Umbilical cord (tissue), 2 donors: Measurements from ENCODE around the gene PRL. TPM values are rescaled to one million over a fixed set of nuclear protein-coding genes. Genes with fewer than 3 reads are reported as not detected.

Experiments used
- DNase-seq: peaks from one replicate; pipeline ENCODE4 v3.0.0-alpha.2; 2015; ENCODE audit warnings: low spot score
- total RNA-seq: library from RNA; depleted of rRNA; stranded (reverse); fragments of >200 nt; gene quantifications from one replicate; pipeline ENCODE4 v1.2.3, GENCODE V29; 2014; ENCODE audit warnings: low replicate concordance; ENCODE audit not compliant: insufficient read depth

PRL gene
- total RNA-seq, 1 donor from 2014 or later: 0.48 TPM

DNA sequence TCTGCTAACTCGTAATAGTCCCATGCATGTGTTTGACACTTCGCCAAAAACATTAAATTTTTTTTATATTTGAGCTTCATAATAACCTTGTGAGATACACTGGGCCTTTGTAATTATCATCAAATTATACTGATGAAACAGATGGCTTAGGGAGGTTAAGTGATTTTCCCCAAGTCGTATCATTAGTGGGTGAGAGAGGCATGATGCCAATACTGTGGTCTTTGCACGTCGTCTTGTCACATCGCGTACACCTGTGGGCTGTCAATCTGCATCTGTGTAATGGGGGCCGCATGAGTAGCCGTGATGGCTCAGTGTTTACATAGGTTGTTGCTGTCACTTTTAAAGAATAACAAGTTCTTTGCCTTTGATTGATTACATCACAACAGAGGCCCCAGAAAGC is 1.7 kb downstream of the PRL start:
- no peak for DNase-seq

DNA sequence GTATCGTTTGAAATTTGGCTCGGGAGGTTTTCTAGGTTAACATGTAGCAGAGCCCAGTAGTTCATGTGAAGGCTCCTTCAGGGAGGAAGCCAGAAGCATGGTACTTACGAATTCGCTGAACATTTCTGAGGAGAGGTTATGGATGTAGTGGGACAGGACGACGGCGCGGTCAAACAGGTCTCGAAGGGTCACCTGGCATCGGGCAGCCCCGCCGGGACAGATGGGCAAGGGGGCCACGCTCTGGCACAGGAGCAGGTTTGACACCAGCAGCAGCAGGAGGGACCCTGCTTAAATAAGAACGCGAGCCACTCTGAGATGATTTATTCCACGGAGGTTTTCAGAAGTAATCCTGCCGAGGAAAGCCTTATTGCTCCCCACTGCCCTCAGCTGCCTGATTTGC is 2.5 kb downstream of the PRL start:
- DNase-seq: no peak

DNA sequence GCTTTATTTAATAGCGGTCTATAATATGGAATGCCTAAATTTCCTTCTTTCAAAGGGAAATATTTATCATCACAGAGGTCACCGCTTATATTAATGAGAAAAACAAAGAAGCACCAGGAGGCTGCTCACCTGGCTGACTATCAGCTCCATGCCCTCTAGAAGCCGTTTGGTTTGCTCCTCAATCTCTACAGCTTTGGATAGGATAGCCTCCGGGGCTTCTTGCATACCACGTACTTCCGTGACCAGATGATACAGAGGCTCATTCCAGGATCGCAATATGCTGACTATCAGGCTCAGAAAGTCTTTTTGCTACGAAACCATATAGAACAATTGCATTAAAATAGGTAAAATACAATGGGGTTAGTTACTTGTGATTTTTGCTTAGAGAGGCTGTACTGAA is 6.8 kb downstream of the PRL start:
- DNase-seq: no peak

- DNase-seq: no peak
These were observed 8.1 kb downstream of the PRL start for GRCh38 chr6:22288721-22289120.

DNA sequence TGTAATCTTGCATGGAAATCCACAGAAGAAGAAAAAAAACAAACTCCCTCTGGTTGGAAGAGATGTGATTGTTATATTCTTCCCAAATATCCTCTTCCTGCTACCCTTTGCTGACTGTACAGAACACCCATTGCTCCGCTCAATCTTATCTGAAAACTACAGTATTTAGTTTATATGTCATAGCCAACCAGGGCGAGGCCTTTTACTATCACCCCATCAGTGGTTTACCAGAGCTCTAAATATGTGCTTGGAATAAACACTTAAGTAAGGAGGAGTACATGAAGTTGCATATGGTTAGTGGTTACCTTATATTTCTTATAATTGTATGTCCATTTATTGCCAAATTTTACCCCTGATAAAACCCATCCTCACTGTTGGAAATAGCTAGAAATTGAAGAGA is 12.2 kb downstream of the PRL start:
- DNase-seq: no peak

DNA sequence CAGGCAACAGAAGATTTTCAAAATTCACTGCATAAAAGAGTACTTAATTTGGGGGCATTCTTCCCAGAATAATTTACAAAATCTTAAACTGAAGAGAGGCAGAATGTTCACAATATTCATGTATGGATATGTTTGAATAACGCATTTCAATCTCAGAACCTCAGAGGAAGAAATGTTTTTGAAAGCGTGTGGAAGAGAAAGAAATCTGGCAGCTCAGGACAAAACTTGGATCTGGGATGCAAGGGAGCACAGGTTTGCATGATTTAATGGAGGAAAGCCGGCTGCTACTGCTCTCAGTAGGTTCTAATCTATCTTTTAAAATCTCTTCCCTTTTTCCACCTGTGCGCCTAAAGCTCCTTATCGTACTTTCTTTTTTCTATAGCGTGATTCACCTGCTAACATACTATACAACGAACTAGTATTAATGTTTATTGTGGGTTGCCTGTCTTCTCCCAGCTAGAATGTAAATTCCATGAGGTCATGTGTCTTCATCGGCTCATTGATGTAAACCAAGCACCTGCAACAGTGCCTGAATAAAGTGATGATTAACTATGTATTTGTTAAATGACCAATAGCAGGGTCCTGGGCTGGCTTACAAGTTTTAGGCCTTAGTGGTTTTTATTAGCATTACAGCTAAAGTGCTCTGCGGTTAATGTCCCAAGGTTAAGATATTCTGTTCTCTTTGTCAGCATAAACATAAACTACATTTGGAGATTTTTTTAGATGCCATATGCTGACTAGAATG is 15.3 kb downstream of the PRL start:
- no peak for DNase-seq

- DNase-seq: no peak
These were observed 17.4 kb downstream of the PRL start for GRCh38 chr6:22279427-22279826.

- no peak for DNase-seq
These were observed 25.8 kb downstream of the PRL start for GRCh38 chr6:22271081-22271480.

DNA sequence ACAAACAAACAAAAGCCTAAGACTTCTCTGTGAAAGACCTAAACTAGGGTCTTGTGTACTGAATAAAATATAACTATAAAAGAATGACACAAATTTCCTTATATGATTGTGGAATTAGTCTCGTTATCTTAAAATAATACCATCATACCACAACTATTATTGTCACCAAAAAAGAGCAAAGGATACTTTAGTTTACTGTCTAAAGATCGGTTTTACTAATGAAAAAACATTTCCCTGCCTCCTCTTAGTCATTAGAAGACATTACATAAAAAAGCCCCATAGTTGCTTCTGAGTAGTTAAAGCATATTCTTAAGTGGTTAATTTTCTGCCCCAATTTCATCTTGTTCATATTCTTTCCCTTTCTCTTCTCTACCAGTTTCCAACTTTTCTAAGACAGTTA is 33.1 kb downstream of the PRL start:
- no peak for DNase-seq

- peak; percentile 20 for DNase-seq
These were observed 42.0 kb downstream of the PRL start for GRCh38 chr6:22254886-22255285.

- DNase-seq: no peak
These were observed 42.7 kb downstream of the PRL start for GRCh38 chr6:22253955-22254655.

- DNase-seq: peak; percentile 17
These were observed 45.5 kb downstream of the PRL start for GRCh38 chr6:22251348-22251747.

DNA sequence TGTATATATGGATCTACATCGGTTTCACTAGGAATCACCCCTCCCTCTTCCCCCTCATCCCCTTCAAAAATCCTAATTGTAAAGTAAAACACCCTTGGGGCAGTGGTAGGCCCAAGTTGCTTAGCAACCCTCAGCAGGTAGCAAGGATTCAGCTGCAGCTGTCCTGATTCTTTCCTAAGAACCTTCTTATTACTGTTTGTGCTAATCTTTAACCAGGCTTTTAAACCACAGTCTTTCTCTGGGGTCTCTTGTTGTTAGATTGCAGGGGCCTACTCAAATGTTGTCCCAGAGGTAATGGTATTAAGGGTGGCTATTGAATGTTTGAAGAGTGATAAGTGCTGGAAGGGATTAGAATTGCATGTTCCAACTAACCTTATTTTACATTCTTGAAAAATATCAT is 46.4 kb downstream of the PRL start:
- DNase-seq: no peak

DNA sequence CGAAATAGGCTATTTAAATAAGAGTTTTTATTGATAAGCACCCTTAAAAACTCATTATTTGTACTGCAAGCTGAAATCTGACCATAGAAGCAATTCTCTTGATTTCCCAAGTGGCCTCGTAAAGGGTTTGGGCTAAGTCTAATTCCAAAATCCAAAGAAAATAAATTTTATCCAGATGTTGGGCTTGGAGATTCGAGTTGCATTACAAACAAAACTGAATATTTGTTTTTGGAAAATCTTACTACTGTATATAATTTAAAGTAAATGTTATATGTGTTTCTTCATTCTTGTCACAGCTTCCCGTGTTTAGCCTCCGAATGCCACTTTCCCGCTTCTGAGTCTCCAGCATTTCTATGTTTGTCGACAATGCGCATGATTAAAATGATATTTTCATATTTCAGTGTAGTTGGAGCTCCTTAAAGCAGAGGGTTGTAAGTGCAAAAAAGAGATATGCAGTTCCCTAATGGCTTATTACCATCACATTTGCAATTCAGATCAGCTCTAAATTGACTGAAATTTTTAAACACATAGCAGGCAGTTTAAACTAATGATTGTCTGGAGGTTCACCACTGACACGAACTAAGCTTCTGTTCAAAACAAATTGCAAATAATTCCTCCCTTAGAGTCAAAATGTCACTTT is 47.0 kb downstream of the PRL start:
- DNase-seq: no peak

GRCh38 chr6:22248513-22249308 is 48.1 kb downstream of the PRL start:
- no peak for DNase-seq

DNA sequence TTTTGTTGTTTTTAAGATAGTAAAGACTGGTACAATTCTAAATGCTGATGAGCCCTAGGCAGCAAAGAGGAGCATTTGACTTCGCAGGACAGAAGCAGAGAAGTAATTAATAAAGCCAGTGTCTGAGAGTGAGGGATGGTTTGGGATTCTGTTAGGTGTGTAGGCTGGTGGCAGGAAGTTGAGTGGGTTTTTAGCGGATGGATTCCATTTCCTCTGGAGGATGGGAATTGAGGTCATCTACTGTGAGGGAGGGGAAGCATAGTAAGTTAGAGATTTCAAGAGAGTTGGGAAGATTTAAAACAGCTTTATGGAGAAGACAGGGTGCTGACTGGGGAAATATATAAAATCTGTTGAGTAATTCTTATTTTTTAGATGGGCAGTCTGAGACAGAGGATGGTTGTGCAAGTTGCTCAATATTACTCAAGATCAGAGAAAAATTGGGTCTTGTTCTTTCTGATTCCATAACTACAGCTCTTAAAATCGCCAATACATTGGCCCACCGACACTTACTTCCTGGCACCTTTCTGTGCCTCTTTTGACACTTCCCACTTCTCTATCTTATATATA is 48.8 kb downstream of the PRL start:
- DNase-seq: no peak

DNA sequence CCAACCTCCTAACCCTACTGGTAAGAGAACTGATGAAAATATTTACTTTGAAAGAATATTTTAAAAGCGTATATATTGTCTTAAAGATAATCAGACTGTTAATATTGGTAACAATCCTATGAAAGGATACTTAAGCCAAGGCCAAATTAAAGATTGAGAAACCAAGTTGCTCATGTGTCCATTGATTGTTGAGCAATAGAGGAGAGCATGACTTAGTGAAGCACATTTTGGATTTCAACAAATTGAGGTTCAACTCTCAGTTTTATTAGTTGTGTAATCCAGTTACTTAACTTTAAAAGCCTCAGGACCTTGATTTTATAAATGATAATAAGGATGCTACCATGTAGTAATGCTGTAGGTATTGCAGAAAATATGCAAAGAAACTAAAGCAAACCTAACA is 56.8 kb downstream of the PRL start:
- no peak for DNase-seq

- DNase-seq: no peak
These were observed 57.4 kb downstream of the PRL start for GRCh38 chr6:22239261-22239921.

- no peak for DNase-seq
These were observed 58.0 kb downstream of the PRL start for GRCh38 chr6:22238861-22239260.

DNA sequence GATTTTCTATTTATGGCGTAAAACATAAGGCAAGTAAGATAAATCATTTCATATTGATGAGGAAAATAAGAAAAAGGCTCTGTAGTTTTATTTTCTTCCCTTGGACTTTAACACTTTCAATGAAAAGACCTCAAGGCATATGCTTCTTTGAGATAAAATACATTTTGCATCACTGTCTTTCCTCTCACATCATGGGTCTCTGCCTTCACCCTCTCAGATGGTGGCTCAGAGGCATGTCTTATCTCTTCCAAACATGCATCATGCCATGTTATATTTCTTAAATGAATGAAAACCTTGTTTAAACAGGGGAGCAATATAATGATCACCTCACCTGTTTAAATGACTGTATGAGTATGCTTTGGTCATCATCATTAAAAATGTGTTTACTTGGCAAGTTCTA is 59.3 kb downstream of the PRL start:
- DNase-seq: no peak
